WTC11 (cell line): ENCODE data around the gene CATSPERE. TPM values are rescaled to one million over a fixed set of nuclear protein-coding genes. Genes with fewer than 3 reads are reported as not detected.

Experiments
- ATAC-seq: fragments of 200-7000 bp; cut with Tn5 transposase; 2 replicates; pipeline ENCODE4 v1.10.0; 2021; ENCODE audit warnings: mild to moderate bottlenecking, moderate library complexity
- CTCF ChIA-PET: fragments of 300-600 bp; sonication (Branson Sonifier 250); formaldehyde crosslinking; loops from one replicate; lab custom pipeline; 2021; ENCODE audit warnings: antibody characterized with exemption; lab: Charles Lee
- POLR2A ChIA-PET: fragments of 350-600 bp; sonication (Branson Sonifier 250); formaldehyde crosslinking; loops from one replicate; lab custom pipeline; 2021; ENCODE audit warnings: antibody characterized with exemption; lab: Charles Lee
- DNase-seq: peaks from one replicate; pipeline ENCODE4 v3.0.0; 2021; ENCODE audit warnings: low spot score
- H3K27ac Mint-ChIP-seq: 2 replicates; pipeline ENCODE4 v1.8.0; 2021; ENCODE audit warnings: mixed read lengths
- H3K27me3 Mint-ChIP-seq: 2 replicates; pipeline ENCODE4 v1.8.0; 2021; ENCODE audit warnings: low read depth, mild to moderate bottlenecking, moderate library complexity, mixed read lengths
- H3K36me3 Mint-ChIP-seq: 2 replicates; pipeline ENCODE4 v1.8.0; 2021; ENCODE audit warnings: mixed read lengths
- H3K4me1 Mint-ChIP-seq: 2 replicates; pipeline ENCODE4 v1.8.0; 2022; ENCODE audit warnings: mixed read lengths
- H3K4me3 Mint-ChIP-seq: 2 replicates; pipeline ENCODE4 v1.8.0; 2021; ENCODE audit warnings: mild to moderate bottlenecking, moderate library complexity, mixed read lengths
- H3K9me3 Mint-ChIP-seq: 2 replicates; pipeline ENCODE4 v1.8.0; 2021; ENCODE audit warnings: mixed read lengths
- ARID4B ChIP-seq: sonication (generic); formaldehyde crosslinking; IDR thresholded peaks from 2 replicates; pipeline ENCODE4 v1.8.0; 2023; ENCODE audit warnings: missing genetic modification reagents, mild to moderate bottlenecking, borderline replicate concordance
- ATF2 ChIP-seq: sonication (generic); formaldehyde crosslinking; IDR thresholded peaks from 2 replicates; pipeline ENCODE4 v1.8.1; 2022; ENCODE audit warnings: low read depth, missing genetic modification reagents, borderline replicate concordance
- ATF6 ChIP-seq: sonication (generic); formaldehyde crosslinking; IDR thresholded peaks from 2 replicates; pipeline ENCODE4 v1.8.1; 2023; ENCODE audit warnings: mild to moderate bottlenecking, missing genetic modification reagents
- CTCF ChIP-seq: fragments of 200-600 bp; IDR thresholded peaks from 2 replicates; pipeline ENCODE4 v1.8.0; 2022; ENCODE audit warnings: antibody characterized with exemption
- EMX1 ChIP-seq: fragments of 250-450 bp; sonication (Bioruptor Pico); IDR thresholded peaks from 2 replicates; pipeline ENCODE4 v1.8.0; 2021; ENCODE audit warnings: mild to moderate bottlenecking
- ESRRA ChIP-seq: sonication (generic); formaldehyde crosslinking; IDR thresholded peaks from 2 replicates; pipeline ENCODE4 v1.8.1; 2022; ENCODE audit warnings: mild to moderate bottlenecking, missing genetic modification reagents, borderline replicate concordance
- FOXJ3 ChIP-seq: sonication (generic); formaldehyde crosslinking; IDR thresholded peaks from 2 replicates; pipeline ENCODE4 v1.9.0; 2021; ENCODE audit warnings: missing genetic modification reagents, mild to moderate bottlenecking, borderline replicate concordance
- IRF1 ChIP-seq: sonication (generic); formaldehyde crosslinking; IDR thresholded peaks from 2 replicates; pipeline ENCODE4 v1.8.0; 2023; ENCODE audit warnings: missing genetic modification reagents
- JUN ChIP-seq: sonication (generic); formaldehyde crosslinking; IDR thresholded peaks from 2 replicates; pipeline ENCODE4 v1.8.0; 2023; ENCODE audit warnings: mild to moderate bottlenecking, missing genetic modification reagents
- MLX ChIP-seq: sonication (generic); formaldehyde crosslinking; IDR thresholded peaks from 2 replicates; pipeline ENCODE4 v1.8.1; 2023; ENCODE audit warnings: mild to moderate bottlenecking, missing genetic modification reagents, moderate library complexity
- NFE2L1 ChIP-seq: sonication (generic); formaldehyde crosslinking; IDR thresholded peaks from 2 replicates; pipeline ENCODE4 v1.8.1; 2023; ENCODE audit warnings: missing genetic modification reagents
- NFYB ChIP-seq: sonication (generic); formaldehyde crosslinking; conservative IDR thresholded peaks from 2 replicates; pipeline ENCODE4 v1.8.0; 2022; ENCODE audit warnings: low read depth, missing genetic modification reagents
- NR1H2 ChIP-seq: sonication (generic); formaldehyde crosslinking; IDR thresholded peaks from 2 replicates; pipeline ENCODE4 v1.9.0; 2021; ENCODE audit warnings: mild to moderate bottlenecking, moderate library complexity, missing genetic modification reagents
- NR3C1 ChIP-seq: sonication (generic); formaldehyde crosslinking; conservative IDR thresholded peaks from 2 replicates; pipeline ENCODE4 v1.8.1; 2023; ENCODE audit warnings: low read depth, mild to moderate bottlenecking, missing genetic modification reagents
- RORB ChIP-seq: fragments of 250-450 bp; sonication (Bioruptor Pico); IDR thresholded peaks from 2 replicates; pipeline ENCODE4 v1.9.0; 2021; ENCODE audit warnings: mild to moderate bottlenecking
- SP1 ChIP-seq: sonication (generic); formaldehyde crosslinking; conservative IDR thresholded peaks from 2 replicates; pipeline ENCODE4 v1.8.1; 2022; ENCODE audit warnings: missing genetic modification reagents
- TCF7 ChIP-seq: sonication (generic); formaldehyde crosslinking; IDR thresholded peaks from 2 replicates; pipeline ENCODE4 v1.8.0; 2022; ENCODE audit warnings: mild to moderate bottlenecking, low read depth, missing genetic modification reagents, moderate library complexity
- TEAD1 ChIP-seq: sonication (generic); formaldehyde crosslinking; IDR thresholded peaks from 2 replicates; pipeline ENCODE4 v1.8.0; 2022; ENCODE audit warnings: mild to moderate bottlenecking, missing genetic modification reagents
- ZBTB43 ChIP-seq: sonication (generic); formaldehyde crosslinking; IDR thresholded peaks from 2 replicates; pipeline ENCODE4 v1.8.1; 2023; ENCODE audit warnings: mild to moderate bottlenecking, missing genetic modification reagents
- ZNF263 ChIP-seq: sonication (generic); formaldehyde crosslinking; IDR thresholded peaks from 2 replicates; pipeline ENCODE4 v1.8.1; 2022; ENCODE audit warnings: low read depth, mild to moderate bottlenecking, moderate library complexity, missing genetic modification reagents
- ZNF317 ChIP-seq: sonication (generic); formaldehyde crosslinking; IDR thresholded peaks from 2 replicates; pipeline ENCODE4 v1.8.1; 2023; ENCODE audit warnings: low read depth, mild to moderate bottlenecking, moderate library complexity, missing genetic modification reagents, borderline replicate concordance
- total RNA-seq: library from RNA; stranded (reverse); gene quantifications from 3 replicates; pipeline ENCODE4 v1.2.3, GENCODE V29; 2021

The CATSPERE gene
- total RNA-seq, 1 experiment from 2014 or later, result 0.66 TPM

GRCh38 chr1:244447552-244447951 lies 13.5 kb upstream of the CATSPERE start (continued):
- TF ChIP-seq CTCF (no peak), ESRRA (CRISPR knock-in tag) (no peak), JUN (CRISPR knock-in tag) (no peak), ZBTB43 (CRISPR knock-in tag) (no peak), NFE2L1 (no peak), ZNF263 (CRISPR knock-in tag) (no peak), RORB (no peak)

GRCh38 chr1:244448279-244449036 lies 12.6 kb upstream of the CATSPERE start:
- Mint-ChIP-seq H3K36me3 (peaks cover 6% of the 10 kb centered on the region), H3K27ac (peak overlapping the region; percentile 92), H3K4me3 (peak overlapping the region; percentile 90), H3K9me3 (no peaks in the 10 kb centered on the region), H3K4me1 (peaks cover 66% of the 10 kb centered on the region), H3K27me3 (no peaks in the 10 kb centered on the region)
- ATAC-seq (no peak), DNase-seq (no peak)
- ChIA-PET POLR2A (no interaction called here), CTCF (no interaction called here)
- TF ChIP-seq IRF1 (no peak), SP1 (CRISPR knock-in tag) (no peak), NR3C1 (CRISPR knock-in tag) (no peak), NFYB (CRISPR knock-in tag) (no peak), MLX (no peak), TEAD1 (CRISPR knock-in tag) (no peak), EMX1 (CRISPR knock-in tag) (no peak), NR1H2 (CRISPR knock-in tag) (no peak)

GRCh38 chr1:244449936-244450508 lies 11.1 kb upstream of the CATSPERE start:
- H3K9me3 Mint-ChIP-seq, result no peaks in the 10 kb centered on the region
- peaks cover 3% of the 10 kb centered on the region; the same call in 1 of the 2 replicates for H3K36me3 Mint-ChIP-seq
- peaks cover 77% of the 10 kb centered on the region for H3K4me1 Mint-ChIP-seq
- ChIA-PET CTCF (no interaction called here), POLR2A (no interaction called here)
- TF ChIP-seq TEAD1 (CRISPR knock-in tag) (no peak), TCF7 (CRISPR knock-in tag) (no peak), FOXJ3 (CRISPR knock-in tag) (no peak), ATF2 (no peak), ARID4B (no peak), ZNF317 (CRISPR knock-in tag) (no peak), ATF6 (CRISPR knock-in tag) (no peak)
- no peak for ATAC-seq
- H3K27me3 Mint-ChIP-seq, result no peaks in the 10 kb centered on the region
- H3K27ac Mint-ChIP-seq, result peak overlapping the region; percentile 76; the same call in 1 of the 2 replicates
- H3K4me3 Mint-ChIP-seq, result peak overlapping the region; percentile 90
- DNase-seq, result no peak
